Measurements from ENCODE around the gene ASIC4. TPM values are rescaled to one million over a fixed set of nuclear protein-coding genes. Genes with fewer than 3 reads are reported as not detected.

Gene ASIC4
- total RNA-seq, 1 experiment from 2014 or later, result 2.1 TPM

- Histone ChIP-seq H3K4me2 (ENCODE audit: low read length) (peak within 1 kb of the TSS; percentile 98), H3K36me3 (ENCODE audit: control insufficient read depth in 1 of 2, insufficient read depth in 2 of 2, low read length in 2 of 2) (peaks cover 2 to 34% of the 10 kb centered on the region in 2 experiments; a peak in 3 of 4 replicates), H3K79me2 (ENCODE audit: insufficient read depth, low read length) (peaks cover 44% of the 10 kb centered on the region), H3K4me1 (ENCODE audit: control insufficient read depth in 1 of 2, insufficient read depth in 2 of 2, low read length in 2 of 2) (peaks cover under 1 to 47% of the 10 kb centered on the region in 2 experiments; a peak in 3 of 4 replicates), H4K20me1 (ENCODE audit: insufficient read depth) (peaks cover 6% of the 10 kb centered on the region; the same call in 1 of the 2 replicates), H3K27me3 (ENCODE audit: insufficient read depth, low read length) (no peaks in the 10 kb centered on the region), H2AFZ (ENCODE audit: low read depth, low read length, poor library complexity, severe bottlenecking) (no peak within 1 kb of the TSS), H3K27ac (ENCODE audit: low read depth, low read length) (peak within 1 kb of the TSS; percentile 97), H3K9ac (ENCODE audit: low read length) (peak within 1 kb of the TSS; percentile 95), H3K4me3 (replicated peaks in 1 of 2; ENCODE audit: low read depth in 1 of 2, low read length in 2 of 2) (peak within 1 kb of the TSS; percentile 75 to 99), H3K9me2 (ENCODE audit: insufficient read depth) (no peaks in the 10 kb centered on the region), H3K9me3 (ENCODE audit: control insufficient read depth in 1 of 2, insufficient read depth in 1 of 2, low read depth in 1 of 2, low read length in 2 of 2) (no peaks in the 10 kb centered on the region)
- BruUV-seq (replicated peaks), result no TSS peak
- CTCF ChIA-PET, result interaction anchor here (1.3 to 2.1 kb wide), 3 partner anchors 10 to 145 kb away, joined by 3 to 8 read pairs (median 7); no protein-coding TSS in a partner anchor
- POLR2A ChIA-PET, result interaction anchor here (1.3 to 1.4 kb wide), 2 partner anchors 17 to 145 kb away, joined by 4 to 7 read pairs; no protein-coding TSS in a partner anchor
- DNase-seq (ENCODE audit: low read depth, low spot score), result peak; percentile 97
- peak; percentile 71 for ATAC-seq
- RAD21 ChIA-PET (ENCODE audit: low non-redundant PET in 1 of 2, low total read pairs in 2 of 2, uncharacterized antibody in 2 of 2, unreplicated experiment in 2 of 2), result interaction anchor here (0.6 to 1.1 kb wide), 2 partner anchors 8 to 102 kb away, joined by 3 to 4 read pairs; no protein-coding TSS in a partner anchor
- intact Hi-C loops (cut with micrococcal nuclease), result loop anchor here (2.0 to 5.0 kb wide), 3 partner anchors 55 to 481 kb away; partner anchors contain the start of genes IHH and SLC4A3
- TF ChIP-seq EZH2phosphoT487 (IDR thresholded peaks at IDR 0.05; ENCODE audit: borderline replicate concordance) (no peak), RAD21 (IDR thresholded peaks at IDR 0.05; ENCODE audit: low read depth) (no peak), SRF (IDR thresholded peaks at IDR 0.05; ENCODE audit: low read depth) (no peak), ZNF274 (IDR thresholded peaks at IDR 0.05; ENCODE audit: low read depth, low read length) (no peak), EZH2 (IDR thresholded peaks at IDR 0.05) (no peak), ZBTB33 (IDR thresholded peaks at IDR 0.05; ENCODE audit: extremely low read depth, insufficient replicate concordance, low read length) (peak; percentile 64), FOSL1 (IDR thresholded peaks at IDR 0.05; ENCODE audit: low read depth) (no peak), CTCF (IDR thresholded peaks at IDR 0.05 in 2 of 3, conservative IDR thresholded peaks at IDR 0.05 in 1 of 3; ENCODE audit: borderline replicate concordance in 1 of 3, insufficient read depth in 1 of 3, low read depth in 2 of 3, low read length in 2 of 3) (no peak), POLR2A (IDR thresholded peaks at IDR 0.05; ENCODE audit: borderline replicate concordance, extremely low read depth, insufficient read depth, insufficient read length) (peak; percentile 21), POLR2AphosphoS5 (IDR thresholded peaks at IDR 0.05; ENCODE audit: low read depth, low read length) (peak; percentile 92), SP1 (IDR thresholded peaks at IDR 0.05; ENCODE audit: low read depth) (no peak), EGR1 (IDR thresholded peaks at IDR 0.05; ENCODE audit: low read depth) (no peak), MAX (IDR thresholded peaks at IDR 0.05) (no peak), ATF3 (IDR thresholded peaks at IDR 0.05) (no peak), ZFX (IDR thresholded peaks at IDR 0.05) (no peak), ELF1 (IDR thresholded peaks at IDR 0.05; ENCODE audit: borderline replicate concordance, low read depth) (no peak), TCF7L2 (IDR thresholded peaks at IDR 0.05; ENCODE audit: borderline replicate concordance, extremely low read depth, insufficient read depth, insufficient read length) (peak; percentile 31), SIN3A (IDR thresholded peaks at IDR 0.05; ENCODE audit: low read depth) (no peak), CBX3 (IDR thresholded peaks at IDR 0.05; ENCODE audit: low read depth) (no peak), CEBPB (IDR thresholded peaks at IDR 0.05; ENCODE audit: low read depth) (no peak)
Observed at GRCh38 chr2:219543596-219544358, 29.5 kb downstream of the ASIC4 start, which contains the start of the genes CHPF and TMEM198. Gene CHPF, minus strand, starts transcription at chr2:219543809. Its CDS starts 271 bp downstream, at chr2:219543538. Gene TMEM198, plus strand, starts transcription at chr2:219544028. Its CDS starts 700 bp downstream, at chr2:219544728.
